NCI-H69 (cell line): Measurements from ENCODE around the gene SNTG2.

Source experiments
- DNase-seq: peaks from one replicate; lab custom pipeline; 2025; lab: John Stamatoyannopoulos, UW

SNTG2 gene

GRCh38 chr2:1318366-1319009, 367.8 kb downstream of the SNTG2 start:
- no peak for DNase-seq

- DNase-seq: no peak
Observed at GRCh38 chr2:1319393-1319792, 368.7 kb downstream of the SNTG2 start.

GRCh38 chr2:1321321-1321720, 370.7 kb downstream of the SNTG2 start:
- no peak for DNase-seq

GRCh38 chr2:1324884-1325283, 374.2 kb downstream of the SNTG2 start:
- no peak for DNase-seq

GRCh38 chr2:1328684-1329083, 378.0 kb downstream of the SNTG2 start:
- no peak for DNase-seq

- DNase-seq: no peak
Observed at GRCh38 chr2:1339388-1340140, 388.9 kb downstream of the SNTG2 start.

- DNase-seq: no peak
Observed at GRCh38 chr2:1340141-1340512, 389.5 kb downstream of the SNTG2 start.

- DNase-seq: no peak
Observed at GRCh38 chr2:1341404-1342120, 390.9 kb downstream of the SNTG2 start.

GRCh38 chr2:1348789-1349188, 398.1 kb downstream of the SNTG2 start:
- DNase-seq: no peak

- DNase-seq: no peak
Observed at GRCh38 chr2:1350111-1350510, 399.5 kb downstream of the SNTG2 start.

- DNase-seq: no peak
Observed at GRCh38 chr2:1353124-1353523, 402.5 kb downstream of the SNTG2 start.

- DNase-seq: no peak
Observed at GRCh38 chr2:1353543-1353942, 402.9 kb downstream of the SNTG2 start.

GRCh38 chr2:1360144-1360543, 409.5 kb downstream of the SNTG2 start:
- DNase-seq: no peak

GRCh38 chr2:1360557-1361250, 410.1 kb downstream of the SNTG2 start:
- DNase-seq: no peak

GRCh38 chr2:1363367-1363766, 412.7 kb downstream of the SNTG2 start:
- DNase-seq: no peak

GRCh38 chr2:1366546-1367134, 416.0 kb downstream of the SNTG2 start:
- peak; percentile 80 for DNase-seq

- DNase-seq: no peak
Observed at GRCh38 chr2:1367601-1368000, 417.0 kb downstream of the SNTG2 start.

- DNase-seq: no peak
Observed at GRCh38 chr2:1369905-1370304, 419.3 kb downstream of the SNTG2 start.

- no peak for DNase-seq
Observed at GRCh38 chr2:1370461-1370860, 419.8 kb downstream of the SNTG2 start.

- DNase-seq: no peak
Observed at GRCh38 chr2:1371082-1371481, 420.4 kb downstream of the SNTG2 start.

- DNase-seq: no peak
Observed at GRCh38 chr2:1373830-1374229, 423.2 kb downstream of the SNTG2 start.

- no peak for DNase-seq
Observed at GRCh38 chr2:1374287-1374686, 423.6 kb downstream of the SNTG2 start.
